A549 (cell line): ENCODE data around the gene ARHGAP26. TPM values are rescaled to one million over a fixed set of nuclear protein-coding genes. Genes with fewer than 3 reads are reported as not detected.
"Not testable (repeated sequence)": the region's sequence is repeated elsewhere in the genome, so short reads cannot be mapped to it uniquely, and the experiment has no call there.

Experiments
- ATAC-seq, 2 experiments: fragments of 200-7000 bp in 1 of 2; fragments of >200 bp in 1 of 2; cut with Nextera tagmentation in 1 of 2; cut with Tn5 transposase in 1 of 2; 3 replicates each; pipeline versions ENCODE4 v1.8.0 to v1.9.1; 2018 to 2020; ENCODE audit warnings: mild to moderate bottlenecking in 1 of 2, moderate library complexity in 1 of 2
- CTCF ChIA-PET: fragments of 300-600 bp; sonication (Branson Sonifier 250); formaldehyde crosslinking; extraction: SDS; loops from one replicate; lab custom pipeline; 2021; ENCODE audit warnings: antibody characterized with exemption, inconsistent platforms; lab: Yijun Ruan, JAX
- POLR2A ChIA-PET: fragments of 350-600 bp; formaldehyde crosslinking; extraction: SDS; loops from one replicate; lab custom pipeline; 2021; ENCODE audit warnings: antibody characterized with exemption, inconsistent platforms; lab: Yijun Ruan, JAX
- DNase-seq, 2 experiments: peaks; one replicate each; pipeline versions ENCODE4 v3.0.0 to v3.0.0-alpha.2; 2011 to 2016; ENCODE audit warnings: low read depth in 1 of 2, low spot score in 1 of 2
- FAIRE-seq: peaks from 2 replicates; lab custom pipeline; 2011; peaks lifted over from hg19 to GRCh38; lab: Jason Lieb, UNC
- H3K27ac ChIP-seq, 2 experiments: fragments of >200 bp; sonication (Bioruptor Twin); formaldehyde crosslinking; 3 replicates each; pipeline ENCODE4 v1.5.1; 2016 to 2017
- H3K4me1 ChIP-seq: fragments of >200 bp; sonication (Bioruptor Twin); formaldehyde crosslinking; 3 replicates; pipeline ENCODE4 v1.6.1; 2016
- H3K4me2 ChIP-seq: fragments of >200 bp; sonication (Bioruptor Twin); formaldehyde crosslinking; 3 replicates; pipeline ENCODE4 v1.6.1; 2016
- H3K4me3 ChIP-seq: fragments of >200 bp; sonication (Bioruptor Twin); formaldehyde crosslinking; 3 replicates; pipeline ENCODE4 v1.5.1; 2016
- H3K9me3 ChIP-seq: fragments of >200 bp; sonication (Bioruptor Twin); formaldehyde crosslinking; 3 replicates; pipeline ENCODE4 v1.6.1; 2016
- CHD4 ChIP-seq: fragments of 200-600 bp; sonication (generic); IDR thresholded peaks from 2 replicates; pipeline ENCODE4 v1.6.1; 2016; ENCODE audit warnings: antibody characterized with exemption, mild to moderate bottlenecking, borderline replicate concordance
- CTCF ChIP-seq: fragments of >200 bp; sonication (Bioruptor Twin); formaldehyde crosslinking; IDR thresholded peaks from 3 replicates; pipeline ENCODE4 v1.5.1; 2016
- EHF ChIP-seq: fragments of 250-450 bp; sonication (Bioruptor Pico); IDR thresholded peaks from 2 replicates; pipeline ENCODE4 v1.5.0; 2020; ENCODE audit warnings: mild to moderate bottlenecking
- ELK1 ChIP-seq: fragments of 150-350 bp; IDR thresholded peaks from 2 replicates; pipeline ENCODE4 v1.6.1; 2014; ENCODE audit warnings: low read depth, mild to moderate bottlenecking, low read length
- EP300 ChIP-seq, 2 experiments: fragments of >200 bp; sonication (Bioruptor Twin); formaldehyde crosslinking; IDR thresholded peaks; 2 replicates in 1 of 2; 3 replicates in 1 of 2; pipeline ENCODE4 v1.6.1; 2016 to 2017
- GATA3 ChIP-seq: IDR thresholded peaks from 2 replicates; pipeline ENCODE4 v1.6.1; 2012; ENCODE audit warnings: borderline replicate concordance
- HES2 ChIP-seq: fragments of >200 bp; sonication (Bioruptor Twin); formaldehyde crosslinking; IDR thresholded peaks from 2 replicates; pipeline ENCODE4 v1.6.1; 2016
- HOXA7 ChIP-seq: fragments of 250-450 bp; sonication (Bioruptor Pico); IDR thresholded peaks from 2 replicates; pipeline ENCODE4 v1.5.0; 2020; ENCODE audit warnings: mild to moderate bottlenecking, moderate library complexity
- HOXB13 ChIP-seq: fragments of 250-450 bp; sonication (Bioruptor Pico); IDR thresholded peaks from 2 replicates; pipeline ENCODE4 v1.5.0; 2020; ENCODE audit warnings: low read depth, mild to moderate bottlenecking, moderate library complexity
- MAFK ChIP-seq: fragments of 450-650 bp; IDR thresholded peaks from 2 replicates; pipeline ENCODE4 v1.6.1; 2014; ENCODE audit not compliant: partially characterized antibody
- NR3C1 ChIP-seq: fragments of >200 bp; sonication (Bioruptor Twin); formaldehyde crosslinking; IDR thresholded peaks from 3 replicates; pipeline ENCODE4 v1.6.1; 2017
- PBX3 ChIP-seq: IDR thresholded peaks from 2 replicates; pipeline ENCODE4 v1.6.1; 2012
- RAD21 ChIP-seq, 2 experiments: fragments of >200 bp in 1 of 2; sonication (Bioruptor Twin) in 1 of 2; formaldehyde crosslinking in 1 of 2; IDR thresholded peaks in 1 of 2; conservative IDR thresholded peaks in 1 of 2; 2 replicates in 1 of 2; 3 replicates in 1 of 2; pipeline ENCODE4 v1.6.1; 2012 to 2018; ENCODE audit warnings: inconsistent platforms in 1 of 2
- RCOR1 ChIP-seq: fragments of 150-350 bp; IDR thresholded peaks from 2 replicates; pipeline ENCODE4 v1.6.1; 2014; ENCODE audit warnings: antibody characterized with exemption, low read length, low read depth
- SMC3 ChIP-seq: fragments of >200 bp; sonication (Bioruptor Twin); formaldehyde crosslinking; IDR thresholded peaks from 3 replicates; pipeline ENCODE4 v1.6.1; 2018; ENCODE audit warnings: inconsistent platforms
- WGBS: methylation state at CpG from one replicate; pipeline ENCODE4 v1.1.6; 2017; ENCODE audit errors: missing lambda C conversion rate; 5-methylcytosine and 5-hydroxymethylcytosine counted together
- polyA plus RNA-seq, 4 experiments: library from polyadenylated mRNA; depleted of rRNA in 3 of 4; stranded (reverse); fragments of >200 nt; fragmentation: RNase III in 1 of 4; extraction: RNeasy Plus Mini Kit Qiagen cat#74134 plus additional on column Dnase treatment in 1 of 4; gene quantifications; 2 replicates in 3 of 4; 3 replicates in 1 of 4; pipeline ENCODE4 v1.2.3, GENCODE V29; 2011 to 2017

ARHGAP26 gene
- polyA plus RNA-seq, 2 of the 4 experiments (the other 2 are of a cell fraction): 6.6 to 19.1 TPM

DNA sequence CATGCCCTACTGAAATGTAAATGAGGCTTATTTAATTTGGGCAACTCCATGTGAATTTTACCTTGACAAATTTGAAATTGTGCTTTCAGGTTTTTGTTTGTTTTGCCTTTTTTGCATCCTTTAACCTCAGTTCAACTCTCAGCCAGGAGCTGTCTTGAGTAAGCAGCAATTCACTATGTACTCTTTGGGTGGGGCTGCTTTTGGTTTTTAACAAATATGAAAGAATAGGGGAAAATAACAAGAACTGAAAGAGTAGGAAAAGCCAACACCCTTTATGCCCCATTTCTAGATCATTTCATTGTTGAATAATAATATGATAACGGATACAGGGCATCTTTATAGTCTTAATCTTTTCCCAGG is 192.0 kb downstream of the ARHGAP26 start:
- TF ChIP-seq GATA3 (peak; percentile 44; the same call in 1 of the 2 replicates), HOXB13 (CRISPR knock-in tag) (no peak), RAD21 (conservative IDR thresholded peaks at IDR 0.05 in 1 of 2, IDR thresholded peaks at IDR 0.05 in 1 of 2) (0 out of 5 replicates have a peak, but pooled peaks of 1 of the 2 experiments have one; percentile 13), EP300 (IDR thresholded peaks at IDR 0.05) (peak; percentile 2 to 44; a peak in 2 of 5 replicates)
- TF ChIP-seq, all 56 proteins: peak for 3
- Histone ChIP-seq H3K4me2 (peak overlapping the region; percentile 86), H3K4me3 (peak overlapping the region; percentile 22; the same call in 2 of the 3 replicates), H3K27ac (peak overlapping the region; percentile 88 to 96), H3K4me1 (peaks cover 73% of the 10 kb centered on the region), H3K9me3 (no peaks in the 10 kb centered on the region)
- CTCF ChIA-PET: interaction anchor here (0.7 to 1.0 kb wide), 3 partner anchors 18 to 245 kb away, joined by 3 to 4 read pairs (median 3); no protein-coding TSS in a partner anchor
- peak; percentile 45 to 62; a peak in 3 of 6 replicates for ATAC-seq
- POLR2A ChIA-PET: no interaction called here
- FAIRE-seq: no peak
- WGBS: 6% methylated on average over 1 of the region's 1 CpG
- DNase-seq: peak in 1 of 2 experiments; percentile 79

GRCh38 chr5:142965258-142966120 is 195.3 kb downstream of the ARHGAP26 start:
- POLR2A ChIA-PET, ATAC-seq, FAIRE-seq: not testable (repeated sequence)
- 16% methylated on average over 17 of the region's 17 CpGs for WGBS
- TF ChIP-seq SMC3 (peak; percentile 61), RAD21 (conservative IDR thresholded peaks at IDR 0.05 in 1 of 2, IDR thresholded peaks at IDR 0.05 in 1 of 2) (peak; percentile 52 to 60; a peak in 4 of 5 replicates), CTCF (peak; percentile 43)
- TF ChIP-seq, all 56 proteins: peak for 3; not testable (repeated sequence) for 53
- H3K4me1 ChIP-seq: peaks cover 44% of the 10 kb centered on the region
- peak overlapping the region; percentile 54 to 77 for H3K27ac ChIP-seq
- DNase-seq: peak in 1 of 2 experiments; percentile 45
- CTCF ChIA-PET: interaction anchor here (0.7 to 1.4 kb wide), 5 partner anchors 9 to 1003 kb away, joined by 3 to 4 read pairs (median 4); no protein-coding TSS in a partner anchor
- H3K4me3 ChIP-seq, H3K9me3 ChIP-seq: not testable (repeated sequence)
- peak overlapping the region; percentile 54 for H3K4me2 ChIP-seq

DNA sequence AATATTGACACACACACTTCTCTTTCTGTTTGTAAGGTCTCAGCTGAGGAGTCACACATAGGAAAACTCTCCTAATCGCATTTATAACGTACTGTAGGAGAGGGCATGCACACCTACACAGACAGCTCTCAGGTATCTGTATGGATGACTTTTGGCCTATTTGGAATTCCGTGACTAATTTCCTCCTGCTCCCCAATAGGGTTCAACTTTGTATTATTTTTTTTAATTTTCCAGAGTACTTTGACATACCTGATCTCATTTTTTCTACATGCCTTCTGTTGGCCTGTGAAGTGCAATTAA is 195.9 kb downstream of the ARHGAP26 start:
- CTCF ChIA-PET: interaction anchor here (0.7 to 1.4 kb wide), 4 partner anchors 8 to 1002 kb away, joined by 3 to 4 read pairs (median 4); no protein-coding TSS in a partner anchor
- peak overlapping the region; percentile 54 for H3K4me2 ChIP-seq

More for the DNA sequence above, 195.9 kb downstream of the ARHGAP26 start:
- H3K9me3 ChIP-seq: no peaks in the 10 kb centered on the region
- H3K27ac ChIP-seq: peak overlapping the region; percentile 54 to 77; a peak in 3 of 6 replicates
- POLR2A ChIA-PET: no interaction called here
- H3K4me1 ChIP-seq: peaks cover 38% of the 10 kb centered on the region
- DNase-seq (no peak), FAIRE-seq (no peak), ATAC-seq (no peak)
- no peak overlapping the region for H3K4me3 ChIP-seq
- no peak for TF ChIP-seq HES2
- no peak for TF ChIP-seq PBX3
- TF ChIP-seq ELK1: no peak
- no peak for TF ChIP-seq EHF (CRISPR knock-in tag)
- TF ChIP-seq RCOR1: no peak
- TF ChIP-seq MAFK: no peak
- no peak for TF ChIP-seq HOXA7 (CRISPR knock-in tag)
- TF ChIP-seq EP300 (IDR thresholded peaks at IDR 0.05): no peak
- no peak for TF ChIP-seq CHD4
- TF ChIP-seq NR3C1: no peak
- TF ChIP-seq CTCF: no peak
- 71% methylated on average over 3 of the region's 3 CpGs for WGBS
